ENCODE results near the gene DAPK2.

- TF ChIP-seq GATA2 (IDR thresholded peaks at IDR 0.05; ENCODE audit: low read depth, low read length): no peak
- no peak for TF ChIP-seq GATA3 (IDR thresholded peaks at IDR 0.05; ENCODE audit: low read depth, low read length)
These were observed 187.4 kb downstream of the DAPK2 start for GRCh38 chr15:63858881-63859280.

Measured in SH-SY5Y (cell line).